Endothelial cell of hepatic sinusoid (primary cell): Measurements from ENCODE around the gene DNAI1.
"Not testable (repeated sequence)": the region's sequence is repeated elsewhere in the genome, so short reads cannot be mapped to it uniquely, and the experiment has no call there.

Experiments used
- in situ Hi-C: cut with HindIII; loops from 2 replicates; pipeline ENCODE4 v1.10.0; 2017; ENCODE audit warnings: low sequenced_read_pairs

The DNAI1 gene

GRCh38 chr9:34446951-34447350 lies 11.7 kb upstream of the DNAI1 start:
- in situ Hi-C loops, result loop anchor here (5.0 kb wide), 1 partner anchor 170 kb away; no protein-coding TSS in a partner anchor

DNA sequence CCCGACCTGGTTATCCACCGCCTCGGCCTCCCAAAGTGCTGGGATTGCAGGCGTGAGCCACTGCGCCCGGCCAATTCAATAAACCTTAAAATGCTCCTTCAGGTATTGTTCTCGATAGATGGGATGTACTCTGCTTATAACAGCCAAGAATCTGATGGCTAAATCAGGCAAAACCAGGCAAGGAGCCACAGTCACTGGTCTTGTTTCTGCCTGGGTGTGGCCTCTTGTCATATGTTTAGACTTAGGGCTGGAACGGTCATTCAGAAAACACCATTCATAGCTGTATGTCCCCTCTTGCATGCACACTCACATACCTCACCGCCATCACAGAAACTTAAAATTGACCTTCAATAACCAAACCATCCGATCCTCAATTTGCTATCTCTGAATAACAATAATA lies 8.0 kb upstream of the DNAI1 start:
- in situ Hi-C loops, result no loop called here

- in situ Hi-C loops, result no loop called here
These were observed 7.5 kb upstream of the DNAI1 start for GRCh38 chr9:34451135-34451534.

DNA sequence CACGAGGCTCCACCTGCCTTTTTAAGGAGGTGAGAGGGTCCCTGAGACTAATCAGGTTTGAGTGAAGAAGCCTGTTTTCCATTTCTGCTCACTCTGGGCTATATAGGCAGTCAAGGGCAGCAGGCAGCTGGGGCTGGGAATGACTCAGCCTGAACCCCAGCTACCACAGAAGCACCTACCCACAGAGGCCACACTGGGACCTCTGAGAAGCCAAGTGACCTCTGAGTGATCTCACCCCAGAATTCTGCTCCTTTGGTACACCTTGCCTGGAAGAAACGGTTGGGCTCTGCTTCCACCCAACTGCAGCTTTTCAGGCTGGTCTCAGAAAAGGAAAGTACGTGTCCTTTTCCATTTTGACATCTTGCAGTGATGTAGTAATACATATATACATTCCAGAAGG lies 7.1 kb upstream of the DNAI1 start:
- in situ Hi-C loops, result no loop called here

DNA sequence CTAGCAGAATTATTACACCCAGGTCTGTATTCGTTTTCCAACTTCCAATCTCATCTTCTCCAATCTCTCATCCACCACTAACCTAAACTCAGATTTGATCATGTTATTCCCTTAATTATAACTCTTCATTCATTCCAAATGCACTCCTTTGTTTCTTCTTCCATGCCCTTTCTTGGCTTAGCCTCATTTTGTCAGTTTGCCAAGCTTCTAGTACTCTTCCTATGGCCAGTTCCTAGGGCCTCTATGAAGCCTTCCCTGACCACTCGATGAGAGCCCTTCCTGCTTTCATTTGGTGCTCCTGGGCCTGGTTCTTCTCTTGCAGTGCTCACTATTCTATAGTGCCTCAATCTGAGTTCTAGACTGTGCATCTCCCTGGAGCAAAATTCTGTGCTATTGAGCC lies 6.0 kb upstream of the DNAI1 start:
- in situ Hi-C loops, result no loop called here

DNA sequence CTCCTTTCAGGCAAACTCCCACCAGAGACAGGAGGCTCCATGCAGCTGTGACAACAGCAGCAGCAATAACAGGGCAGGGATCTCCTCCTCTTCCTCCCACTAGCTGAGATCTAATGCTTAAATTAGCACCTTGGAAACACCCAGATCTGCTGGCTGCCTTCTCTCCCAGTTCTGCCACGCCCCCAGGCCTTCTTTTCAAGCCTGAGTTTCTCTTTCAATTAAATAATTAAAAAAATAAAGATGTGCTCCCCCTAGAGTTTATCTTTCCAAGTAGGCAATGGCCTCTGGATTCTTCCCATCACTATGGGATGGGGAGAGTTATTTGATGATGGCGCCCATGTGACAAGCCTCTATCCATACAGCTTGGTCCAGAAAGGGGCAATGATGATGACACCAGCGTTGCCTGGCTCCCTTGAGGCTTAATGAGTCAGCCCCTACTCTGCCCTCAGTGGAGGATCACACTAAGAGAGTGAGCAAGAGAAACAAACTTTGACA lies 4.0 kb upstream of the DNAI1 start:
- in situ Hi-C loops, result no loop called here

DNA sequence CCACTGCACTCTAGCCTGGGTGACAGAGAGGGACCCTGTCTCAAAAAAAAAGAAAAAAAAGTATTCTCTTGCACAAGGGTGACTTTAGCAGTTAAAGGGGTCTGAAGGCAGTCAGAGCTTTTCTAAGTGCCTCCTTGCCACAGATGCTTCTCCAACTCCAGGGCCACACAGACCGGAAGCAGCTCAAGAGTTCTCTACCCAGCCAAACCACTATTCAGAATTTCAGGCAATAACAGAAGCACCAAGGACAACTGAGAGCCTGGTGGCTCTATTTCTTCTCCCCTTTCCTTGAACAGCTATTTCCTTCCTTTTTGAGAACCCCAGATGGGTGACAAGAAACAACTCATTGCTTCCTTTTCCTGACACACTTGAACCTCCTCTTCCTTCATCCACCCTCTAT lies 2.5 kb upstream of the DNAI1 start:
- in situ Hi-C loops, result no loop called here

DNA sequence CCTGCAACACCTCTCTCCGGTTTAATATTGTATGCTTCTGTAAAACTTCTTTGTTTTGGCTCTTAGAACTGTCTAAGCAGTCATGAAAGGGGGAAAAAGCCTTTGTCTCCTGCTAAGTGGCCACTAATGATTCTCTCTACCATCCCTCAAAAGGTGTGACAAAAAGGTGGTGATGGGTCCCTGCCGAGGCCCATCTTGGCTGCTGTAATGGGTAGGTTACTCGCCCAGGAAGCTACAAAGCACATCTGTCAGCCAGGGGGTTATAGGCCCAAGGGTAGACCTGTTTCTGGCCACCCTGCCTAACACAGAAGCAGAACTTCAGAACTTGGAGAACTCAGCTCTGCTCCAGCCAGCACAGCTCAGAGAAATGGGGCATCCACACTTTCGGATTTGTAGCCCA lies 1.9 kb upstream of the DNAI1 start:
- in situ Hi-C loops, result no loop called here

DNA sequence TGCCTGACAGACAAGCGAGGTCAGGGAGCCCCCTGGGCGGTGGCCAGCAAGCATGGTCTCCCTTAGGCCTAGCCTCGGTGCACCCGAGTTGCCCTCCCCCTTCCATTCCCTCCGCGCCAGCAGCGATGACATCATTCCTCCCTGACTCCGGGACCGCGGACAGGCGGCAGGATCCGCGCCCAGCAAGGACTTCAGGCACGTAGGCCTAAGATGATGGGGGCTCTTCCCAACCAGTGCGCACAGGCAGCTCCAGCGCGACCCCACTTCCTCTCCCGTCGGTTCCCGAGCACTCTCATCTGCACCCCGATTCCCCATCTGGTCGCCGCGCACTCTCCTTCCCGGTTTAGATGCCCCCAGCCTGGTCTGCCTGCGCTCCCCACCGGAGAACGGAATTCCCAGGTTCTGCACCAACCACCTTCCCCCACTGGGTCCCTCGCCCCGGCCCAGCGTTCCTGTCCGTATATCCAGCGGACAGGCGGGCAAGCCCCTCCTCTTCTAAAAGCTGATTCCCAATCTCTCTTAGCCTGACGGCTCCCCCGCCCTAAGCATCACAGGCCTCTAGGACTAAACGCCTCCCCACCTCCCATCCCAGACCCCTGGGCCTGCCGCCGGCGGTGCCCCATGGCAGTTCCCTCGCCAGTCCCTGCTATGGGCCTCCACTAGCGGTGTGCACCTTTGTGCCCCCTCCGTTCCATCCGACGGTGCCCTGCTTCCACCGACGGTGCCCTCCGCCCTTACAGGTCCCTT lies 1.2 kb upstream of the DNAI1 start:
- in situ Hi-C loops, result no loop called here

GRCh38 chr9:34458959-34459340 lies 345 bp downstream of the DNAI1 start:
- in situ Hi-C loops, result no loop called here

DNA sequence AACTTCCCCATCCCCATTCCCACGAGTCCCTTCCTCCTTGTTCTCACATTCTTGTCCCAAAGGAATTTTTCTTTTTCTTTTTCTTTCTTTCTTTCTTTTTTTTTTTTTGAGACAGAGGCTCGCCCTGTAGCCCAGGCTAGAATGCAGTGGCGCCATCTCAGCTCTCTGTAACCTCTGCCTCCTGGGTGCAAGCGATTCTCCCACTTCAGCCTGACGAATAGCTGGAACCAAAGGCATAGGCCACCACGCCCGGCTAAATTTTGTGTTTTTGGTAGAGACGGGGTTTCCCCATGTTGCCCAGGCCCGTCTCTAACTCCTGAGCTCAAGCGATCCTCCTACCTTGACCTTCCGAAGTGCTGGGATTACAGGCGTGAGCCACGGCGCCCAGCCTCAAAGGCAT lies 751 bp downstream of the DNAI1 start:
- in situ Hi-C loops, result no loop called here

GRCh38 chr9:34459941-34460340 lies 1.3 kb downstream of the DNAI1 start:
- in situ Hi-C loops, result loop anchor here (5.0 kb wide), 2 partner anchors 43 to 52 kb away; no protein-coding TSS in a partner anchor

DNA sequence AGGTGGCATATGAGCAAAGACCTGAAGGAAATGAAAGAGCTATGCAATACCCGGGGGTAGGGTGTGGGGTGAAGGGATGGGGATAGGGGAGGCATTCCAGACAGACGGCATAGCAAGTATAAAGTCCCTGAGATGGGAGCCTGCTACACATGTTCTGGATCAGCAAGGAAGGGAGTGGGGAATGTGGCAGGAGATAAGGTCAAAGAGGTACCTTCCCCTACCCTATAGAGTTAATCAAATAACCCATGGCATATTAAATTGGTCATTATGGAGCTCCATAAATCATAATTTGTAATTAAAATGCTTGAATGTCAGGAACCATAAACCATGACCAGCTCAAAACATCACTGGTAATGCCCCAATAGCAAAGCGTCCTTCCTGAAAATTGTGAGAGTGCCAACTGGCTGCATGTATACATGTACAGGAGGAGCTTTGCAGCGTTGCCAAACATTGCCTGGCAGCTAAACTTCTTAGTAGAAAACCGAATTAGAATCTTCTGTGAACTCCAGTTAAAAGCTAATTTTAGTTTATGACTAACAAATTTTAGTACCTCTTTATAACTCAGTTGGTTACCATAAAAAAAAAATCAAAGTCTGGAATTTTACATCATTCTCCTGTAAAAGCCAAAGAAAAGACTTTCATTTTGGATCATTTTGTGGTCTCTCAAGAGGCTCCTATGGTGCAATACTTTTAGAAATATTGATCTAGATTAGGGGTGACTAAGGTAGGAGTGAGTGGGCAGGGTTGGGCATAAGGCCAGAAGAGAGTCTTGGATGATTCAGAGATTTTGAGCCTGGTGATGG lies 4.7 kb downstream of the DNAI1 start:
- in situ Hi-C loops, result loop anchor here (5.0 kb wide), 2 partner anchors 46 to 49 kb away; no protein-coding TSS in a partner anchor

DNA sequence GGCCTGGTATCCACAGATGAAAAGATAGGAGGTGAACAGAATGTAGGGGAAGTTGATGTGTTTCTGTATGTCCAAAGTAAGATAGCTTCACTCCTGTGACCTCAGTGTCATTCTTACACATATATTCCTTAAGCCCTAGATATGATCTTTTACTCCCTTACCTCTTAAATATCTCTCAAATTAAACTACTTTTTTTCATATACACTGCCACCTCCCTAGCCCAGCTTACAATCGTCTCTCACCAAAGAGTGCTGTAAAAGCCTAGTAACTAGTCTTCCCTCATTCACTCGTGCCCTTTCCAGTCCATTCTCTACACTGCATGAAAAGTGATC lies 5.3 kb downstream of the DNAI1 start:
- in situ Hi-C loops, result loop anchor here (5.0 kb wide), 2 partner anchors 47 to 48 kb away; no protein-coding TSS in a partner anchor

GRCh38 chr9:34464571-34464970 lies 6.0 kb downstream of the DNAI1 start:
- in situ Hi-C loops, result loop anchor here (5.0 kb wide), 2 partner anchors 47 to 48 kb away; no protein-coding TSS in a partner anchor

DNA sequence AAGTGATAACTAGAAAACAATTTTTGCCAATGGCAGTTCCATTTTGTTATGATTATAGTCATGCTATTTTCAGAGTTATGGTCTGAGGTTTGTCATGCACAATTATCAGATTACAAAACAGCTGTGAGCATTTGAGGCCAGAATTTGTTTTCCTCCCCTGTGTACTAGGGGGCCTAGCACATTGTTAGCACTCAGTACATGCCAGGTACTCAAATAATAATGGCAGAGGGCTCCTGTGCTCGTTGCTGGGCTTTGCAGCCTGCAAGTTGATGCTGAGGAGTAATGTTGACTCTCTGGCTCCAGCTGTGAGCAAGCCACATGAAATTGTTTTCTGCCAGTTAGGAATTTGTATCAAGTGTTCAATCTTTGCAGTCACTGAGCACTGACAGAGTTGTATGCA lies 6.9 kb downstream of the DNAI1 start:
- in situ Hi-C loops, result no loop called here

DNA sequence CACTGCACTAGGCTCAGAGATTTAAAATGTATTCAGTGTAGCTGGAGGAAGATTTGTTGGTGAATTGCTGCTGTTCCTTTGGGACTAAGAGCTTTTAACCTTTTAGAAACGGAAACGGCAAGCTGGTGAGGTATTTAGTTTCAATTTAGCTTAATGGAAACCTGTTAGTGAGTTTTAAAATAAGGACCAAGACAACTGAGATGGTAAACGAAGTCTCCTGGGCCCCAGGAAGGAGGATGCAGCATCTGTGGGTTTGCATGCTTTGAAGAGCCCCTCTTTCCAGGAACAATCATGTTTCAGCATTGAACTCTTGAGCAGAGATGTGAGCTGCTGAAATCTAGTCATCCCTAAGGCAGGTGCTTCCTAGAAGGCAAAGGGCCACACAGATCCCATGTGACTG lies 16.5 kb downstream of the DNAI1 start:
- in situ Hi-C loops, result no loop called here

- in situ Hi-C loops, result no loop called here
These were observed 18.9 kb downstream of the DNAI1 start for GRCh38 chr9:34477541-34477940.

- in situ Hi-C loops, result no loop called here
These were observed 20.8 kb downstream of the DNAI1 start for GRCh38 chr9:34479431-34479866.

- in situ Hi-C loops, result not testable (repeated sequence)
These were observed 23.0 kb downstream of the DNAI1 start for GRCh38 chr9:34481620-34482019.

- in situ Hi-C loops, result not testable (repeated sequence)
These were observed 24.1 kb downstream of the DNAI1 start for GRCh38 chr9:34482746-34483145.

DNA sequence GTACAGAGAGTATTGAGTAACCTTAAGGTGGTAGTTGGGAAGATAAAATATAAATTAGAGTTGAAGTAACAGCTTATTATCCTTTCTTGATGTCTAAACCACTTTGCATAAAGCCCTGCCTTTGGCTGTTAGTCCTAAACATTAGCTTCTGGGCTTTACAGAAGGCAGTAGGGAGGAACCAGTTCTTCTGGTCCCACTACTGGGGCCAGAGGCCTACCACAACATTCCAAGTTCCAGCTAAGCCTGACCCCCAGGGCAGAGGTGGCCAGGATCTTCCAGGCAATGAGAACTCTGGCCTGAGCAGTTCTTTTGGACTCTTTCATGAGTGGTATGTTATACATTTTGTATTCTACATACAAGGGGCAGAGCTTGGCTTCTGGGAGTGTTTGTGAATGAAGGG lies 26.1 kb downstream of the DNAI1 start:
- in situ Hi-C loops, result no loop called here
